ENCODE results near the gene WDR36.

The WDR36 gene

GRCh38 chr5:111092062-111092853, at the start of gene WDR36:
Gene WDR36 (plus strand): TSS chr5:111092348. CDS start chr5:111092457, 109 bp downstream.
- peak within 1 kb of the TSS; percentile 93 for H3K4me3 ChIP-seq (ENCODE audit: low read depth, low read length)
- peak; percentile 93 for DNase-seq (ENCODE audit: low read depth, low spot score)
- in situ Hi-C loops (cut with HindIII; ENCODE audit: low sequenced_read_pairs), result no loop called here
- TF ChIP-seq, protein P1, sequence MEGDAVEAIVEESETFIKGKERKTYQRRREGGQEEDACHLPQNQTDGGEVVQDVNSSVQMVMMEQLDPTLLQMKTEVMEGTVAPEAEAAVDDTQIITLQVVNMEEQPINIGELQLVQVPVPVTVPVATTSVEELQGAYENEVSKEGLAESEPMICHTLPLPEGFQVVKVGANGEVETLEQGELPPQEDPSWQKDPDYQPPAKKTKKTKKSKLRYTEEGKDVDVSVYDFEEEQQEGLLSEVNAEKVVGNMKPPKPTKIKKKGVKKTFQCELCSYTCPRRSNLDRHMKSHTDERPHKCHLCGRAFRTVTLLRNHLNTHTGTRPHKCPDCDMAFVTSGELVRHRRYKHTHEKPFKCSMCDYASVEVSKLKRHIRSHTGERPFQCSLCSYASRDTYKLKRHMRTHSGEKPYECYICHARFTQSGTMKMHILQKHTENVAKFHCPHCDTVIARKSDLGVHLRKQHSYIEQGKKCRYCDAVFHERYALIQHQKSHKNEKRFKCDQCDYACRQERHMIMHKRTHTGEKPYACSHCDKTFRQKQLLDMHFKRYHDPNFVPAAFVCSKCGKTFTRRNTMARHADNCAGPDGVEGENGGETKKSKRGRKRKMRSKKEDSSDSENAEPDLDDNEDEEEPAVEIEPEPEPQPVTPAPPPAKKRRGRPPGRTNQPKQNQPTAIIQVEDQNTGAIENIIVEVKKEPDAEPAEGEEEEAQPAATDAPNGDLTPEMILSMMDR (IDR thresholded peaks at IDR 0.05; ENCODE audit: low read depth, low read length), result no peak

GRCh38 chr5:111043712-111044506, 48.2 kb upstream of the WDR36 start:
- peak; percentile 94 for DNase-seq (ENCODE audit: low read depth, low spot score)
- H3K4me3 ChIP-seq (ENCODE audit: low read depth, low read length), result no peak overlapping the region
- TF ChIP-seq, protein P1 (IDR thresholded peaks at IDR 0.05; ENCODE audit: low read depth, low read length), result no peak
- in situ Hi-C loops (cut with HindIII; ENCODE audit: low sequenced_read_pairs), result no loop called here

GRCh38 chr5:111058064-111058463, 34.1 kb upstream of the WDR36 start:
- DNase-seq (ENCODE audit: low read depth, low spot score), result no peak
- H3K4me3 ChIP-seq (ENCODE audit: low read depth, low read length), result no peak overlapping the region
- TF ChIP-seq, protein P1 (IDR thresholded peaks at IDR 0.05; ENCODE audit: low read depth, low read length), result no peak
- in situ Hi-C loops (cut with HindIII; ENCODE audit: low sequenced_read_pairs), result no loop called here

DNA sequence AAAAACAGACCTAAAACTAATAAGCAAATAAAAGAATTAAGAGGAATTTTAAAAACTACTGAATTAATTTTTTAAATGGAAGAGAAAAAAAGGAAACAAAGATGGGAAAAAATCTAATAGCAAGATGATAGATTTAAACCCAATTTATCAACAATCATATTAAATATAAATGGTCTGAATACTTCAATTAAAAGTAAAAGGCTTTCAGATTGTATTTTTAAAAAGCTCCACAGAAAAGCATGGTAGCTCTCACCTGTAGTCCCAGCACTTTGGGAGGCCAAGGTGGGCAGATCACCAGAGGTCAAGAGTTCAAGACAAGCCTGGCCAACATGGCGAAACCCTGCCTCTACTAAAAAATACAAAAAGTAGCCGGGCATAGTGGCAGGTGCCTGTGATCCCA, 32.0 kb upstream of the WDR36 start:
- H3K4me3 ChIP-seq (ENCODE audit: low read depth, low read length), result no peak overlapping the region
- TF ChIP-seq, protein P1 (IDR thresholded peaks at IDR 0.05; ENCODE audit: low read depth, low read length), result no peak
- in situ Hi-C loops (cut with HindIII; ENCODE audit: low sequenced_read_pairs), result no loop called here
- DNase-seq (ENCODE audit: low read depth, low spot score), result no peak

DNA sequence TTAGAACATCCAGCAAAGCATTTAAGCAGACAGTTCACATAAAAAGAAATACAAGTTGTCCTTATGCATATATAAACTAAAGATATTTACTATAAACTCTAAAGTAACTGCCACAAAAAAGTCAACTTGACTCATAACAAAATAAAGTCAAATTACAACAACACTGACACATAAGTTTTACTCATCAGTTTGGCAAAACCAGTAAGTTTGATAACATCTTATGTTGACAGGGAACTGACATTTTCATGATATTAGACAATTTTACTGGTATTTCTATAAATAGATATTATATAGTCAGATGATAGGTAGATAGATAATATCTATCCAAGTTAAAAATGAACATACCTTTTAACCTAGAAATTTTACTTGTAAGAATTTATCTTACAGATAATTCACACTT, 30.5 kb upstream of the WDR36 start:
- no peak for DNase-seq (ENCODE audit: low read depth, low spot score)
- in situ Hi-C loops (cut with HindIII; ENCODE audit: low sequenced_read_pairs), result no loop called here
- TF ChIP-seq, protein P1 (IDR thresholded peaks at IDR 0.05; ENCODE audit: low read depth, low read length), result no peak
- H3K4me3 ChIP-seq (ENCODE audit: low read depth, low read length), result no peak overlapping the region

GRCh38 chr5:111063709-111064322, 28.3 kb upstream of the WDR36 start:
- TF ChIP-seq, protein P1 (IDR thresholded peaks at IDR 0.05; ENCODE audit: low read depth, low read length), result peak; percentile 66
- in situ Hi-C loops (cut with HindIII; ENCODE audit: low sequenced_read_pairs), result no loop called here
- no peak for DNase-seq (ENCODE audit: low read depth, low spot score)
- no peak overlapping the region for H3K4me3 ChIP-seq (ENCODE audit: low read depth, low read length)
